HG03571 (cell line): Measurements from ENCODE around the gene HIVEP3.
A peak's percentile ranks its signal among the peaks of the same experiment; 100 is the strongest.

ENCODE experiments used
- ATAC-seq: cut with Tn5 transposase; IDR thresholded peaks from one replicate; pipeline ENCODE4 v1.9.1; 2021; ENCODE audit not compliant: unreplicated experiment

HIVEP3 gene

GRCh38 chr1:41816061-41816460 is 102.7 kb downstream of the HIVEP3 start:
- no peak for ATAC-seq

- no peak for ATAC-seq
These were observed 104.7 kb downstream of the HIVEP3 start for GRCh38 chr1:41813755-41814745.

- ATAC-seq, result no peak
These were observed 105.5 kb downstream of the HIVEP3 start for GRCh38 chr1:41813226-41813625.

- no peak for ATAC-seq
These were observed 106.3 kb downstream of the HIVEP3 start for GRCh38 chr1:41812453-41812852.

GRCh38 chr1:41812051-41812450 is 106.7 kb downstream of the HIVEP3 start:
- ATAC-seq, result no peak

- no peak for ATAC-seq
These were observed 107.5 kb downstream of the HIVEP3 start for GRCh38 chr1:41811051-41811795.

GRCh38 chr1:41810446-41810845 is 108.3 kb downstream of the HIVEP3 start:
- ATAC-seq, result no peak

- no peak for ATAC-seq
These were observed 109.0 kb downstream of the HIVEP3 start for GRCh38 chr1:41809692-41810091.

GRCh38 chr1:41807390-41807789 is 111.3 kb downstream of the HIVEP3 start:
- ATAC-seq, result no peak

GRCh38 chr1:41806472-41807155 is 112.1 kb downstream of the HIVEP3 start:
- no peak for ATAC-seq

- no peak for ATAC-seq
These were observed 112.8 kb downstream of the HIVEP3 start for GRCh38 chr1:41805771-41806471.

- ATAC-seq, result no peak
These were observed 114.5 kb downstream of the HIVEP3 start for GRCh38 chr1:41804176-41804575.

GRCh38 chr1:41803656-41804055 is 115.1 kb downstream of the HIVEP3 start:
- no peak for ATAC-seq

GRCh38 chr1:41802532-41803501 is 115.9 kb downstream of the HIVEP3 start:
- ATAC-seq, result no peak

GRCh38 chr1:41800311-41800829 is 118.4 kb downstream of the HIVEP3 start:
- peak; percentile 48 for ATAC-seq

GRCh38 chr1:41799723-41800122 is 119.0 kb downstream of the HIVEP3 start:
- no peak for ATAC-seq

- ATAC-seq, result no peak
These were observed 119.5 kb downstream of the HIVEP3 start for GRCh38 chr1:41799205-41799604.

GRCh38 chr1:41795205-41795762 is 123.4 kb downstream of the HIVEP3 start:
- no peak for ATAC-seq

- ATAC-seq, result no peak
These were observed 124.7 kb downstream of the HIVEP3 start for GRCh38 chr1:41794031-41794430.
